HEK293T (cell line): ENCODE measurements around the gene MPLKIP.

Experiments
- FOXM1 ChIP-seq: fragments of 450-650 bp; IDR thresholded peaks from 2 replicates; pipeline ENCODE4 v1.6.1; 2017; ENCODE audit warnings: mild to moderate bottlenecking, borderline replicate concordance
- NFRKB ChIP-seq: fragments of 450-650 bp; IDR thresholded peaks from 2 replicates; pipeline ENCODE4 v1.6.1; 2016; ENCODE audit warnings: mild to moderate bottlenecking, moderate library complexity
- SP1 ChIP-seq: fragments of 450-650 bp; IDR thresholded peaks from 2 replicates; pipeline ENCODE4 v1.6.1; 2017
- SUZ12 ChIP-seq: fragments of 450-650 bp; IDR thresholded peaks from 2 replicates; pipeline ENCODE4 v1.6.1; 2016; ENCODE audit warnings: mild to moderate bottlenecking

- TF ChIP-seq FOXM1: no peak
- TF ChIP-seq NFRKB: no peak
- no peak for TF ChIP-seq SUZ12
- no peak for TF ChIP-seq SP1
Measured at GRCh38 chr7:40151504-40151903, 17.1 kb upstream of the MPLKIP start.
